ENCODE results near the gene RABGAP1.
"Not testable (repeated sequence)": the region's sequence is repeated elsewhere in the genome, so short reads cannot be mapped to it uniquely, and the experiment has no call there.

The RABGAP1 gene

DNA sequence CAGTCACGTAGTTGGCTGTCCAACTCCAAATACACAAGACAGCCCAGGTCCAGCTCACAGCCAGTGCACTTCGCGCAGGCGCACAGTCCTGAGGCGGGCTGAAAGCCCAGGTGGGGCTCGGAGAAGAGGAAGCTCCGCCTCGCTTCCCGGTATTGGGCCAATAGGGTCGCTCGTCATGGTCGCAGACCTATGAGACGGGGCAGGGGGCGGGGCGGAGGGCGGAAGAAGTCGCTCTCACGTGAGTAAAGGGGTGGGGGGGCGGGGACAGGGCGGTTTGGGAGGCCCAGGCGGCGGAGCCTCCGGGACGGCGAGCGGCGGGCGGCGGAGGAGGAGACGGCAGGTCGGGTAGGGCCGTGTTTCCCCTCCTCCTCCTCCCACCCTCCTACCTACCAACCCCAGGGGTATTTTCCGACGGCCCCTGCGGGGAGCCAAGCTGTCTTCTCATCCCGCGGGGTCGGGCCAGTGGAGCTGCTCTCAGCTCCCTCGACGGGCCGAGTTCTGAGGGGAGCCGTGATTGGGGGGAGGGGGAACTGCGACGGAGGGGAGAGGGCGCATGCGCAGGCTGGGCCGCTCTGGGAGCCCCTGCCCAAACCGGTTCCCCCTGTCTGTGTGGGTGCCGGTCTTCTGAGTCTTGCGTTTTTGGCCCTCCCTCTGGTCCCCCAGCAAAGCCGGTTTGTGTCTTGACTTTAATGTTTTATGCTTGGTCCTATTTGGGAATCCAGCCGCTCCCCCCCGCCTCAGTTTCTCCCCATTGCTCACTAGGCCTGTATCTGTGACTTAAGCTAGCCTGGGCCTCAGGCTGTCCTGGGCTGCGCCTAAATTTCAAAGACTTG is at the start of gene RABGAP1:
RABGAP1 (plus strand) TSS at position 272 of the 833 bp plus-strand sequence. CDS start 16,040 bp downstream, outside the sequence.
- DNase-seq = peak; percentile 99

GRCh38 chr9:122897969-122898368 is 42.9 kb upstream of the RABGAP1 start:
- no peak for DNase-seq

GRCh38 chr9:122900791-122901190 is 40.0 kb upstream of the RABGAP1 start:
- no peak for DNase-seq

GRCh38 chr9:122904466-122904822 is 36.4 kb upstream of the RABGAP1 start:
- peak; percentile 7 for DNase-seq

GRCh38 chr9:122904823-122905710 is 35.8 kb upstream of the RABGAP1 start, which contains the start of gene RC3H2:
RC3H2 (minus strand) TSS chr9:122905359; CDS start chr9:122897509, 7,850 bp downstream.
- DNase-seq = peak; percentile 99

GRCh38 chr9:122906122-122906521 is 34.7 kb upstream of the RABGAP1 start:
- not testable (repeated sequence) for DNase-seq

- DNase-seq = no peak
Measured at GRCh38 chr9:122912671-122912963, 28.2 kb upstream of the RABGAP1 start.

DNA sequence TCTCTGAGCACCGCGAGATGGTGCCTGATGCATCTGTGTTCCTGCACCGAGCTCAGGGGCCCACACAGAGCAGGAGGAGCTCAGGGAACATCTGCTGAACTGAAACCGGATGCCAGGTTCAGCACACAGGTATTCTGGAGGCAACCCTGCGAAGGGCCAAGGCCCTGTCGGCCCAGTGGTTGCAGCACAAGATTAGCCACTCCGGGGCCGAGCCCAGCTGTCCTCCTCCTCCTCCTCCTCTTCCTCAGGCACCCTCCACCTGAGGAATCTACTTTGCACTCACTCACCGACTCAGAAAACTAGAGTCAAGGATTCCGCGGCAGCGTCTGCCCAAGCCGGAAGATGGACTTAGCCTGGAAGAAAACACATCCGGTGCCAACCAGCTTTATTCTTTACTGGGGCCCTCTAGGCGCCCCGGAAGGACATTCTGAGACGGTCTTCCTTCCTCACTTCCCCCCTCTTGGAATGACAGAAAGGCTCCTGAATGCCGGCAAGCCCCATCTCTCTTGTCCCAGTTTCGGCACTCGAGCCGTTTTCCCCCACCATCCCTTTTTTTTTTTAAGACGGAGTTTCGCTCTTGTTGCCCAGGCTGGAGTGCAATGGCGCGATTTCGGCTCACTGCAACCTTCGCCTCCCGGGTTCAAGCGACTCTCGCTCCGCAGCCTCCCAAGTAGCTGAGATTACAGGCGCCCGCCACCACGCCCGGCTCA is 27.7 kb upstream of the RABGAP1 start, which contains the start of gene ZBTB6:
ZBTB6 (minus strand) TSS at position 360 of the 710 bp plus-strand sequence. CDS start 1,251 bp downstream, outside the sequence.
- peak; percentile 74 for DNase-seq

DNA sequence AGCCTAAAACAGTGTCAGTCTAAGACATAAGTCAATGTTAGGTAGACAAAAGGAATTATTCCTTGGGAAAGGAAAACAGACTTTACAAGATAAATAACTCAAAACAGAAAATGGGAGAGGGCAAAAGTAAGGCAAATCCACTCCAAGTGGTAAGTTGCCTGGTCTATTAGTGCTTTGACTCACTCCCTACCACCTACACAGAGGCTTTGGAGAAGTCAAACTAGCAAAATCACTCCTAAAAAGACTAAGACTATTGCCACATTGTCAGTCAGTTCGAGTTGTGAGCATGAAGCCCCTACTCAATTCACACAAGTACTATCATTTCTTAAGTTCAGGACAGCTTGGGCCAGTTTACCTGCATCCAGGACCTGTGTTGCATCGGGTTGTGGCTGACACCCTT is 22.5 kb upstream of the RABGAP1 start:
- DNase-seq = no peak

- no peak for DNase-seq
Measured at GRCh38 chr9:122922713-122923112, 18.1 kb upstream of the RABGAP1 start.

GRCh38 chr9:122923947-122924346 is 16.9 kb upstream of the RABGAP1 start:
- no peak for DNase-seq

GRCh38 chr9:122929796-122930354 is 10.9 kb upstream of the RABGAP1 start:
- DNase-seq = no peak

DNA sequence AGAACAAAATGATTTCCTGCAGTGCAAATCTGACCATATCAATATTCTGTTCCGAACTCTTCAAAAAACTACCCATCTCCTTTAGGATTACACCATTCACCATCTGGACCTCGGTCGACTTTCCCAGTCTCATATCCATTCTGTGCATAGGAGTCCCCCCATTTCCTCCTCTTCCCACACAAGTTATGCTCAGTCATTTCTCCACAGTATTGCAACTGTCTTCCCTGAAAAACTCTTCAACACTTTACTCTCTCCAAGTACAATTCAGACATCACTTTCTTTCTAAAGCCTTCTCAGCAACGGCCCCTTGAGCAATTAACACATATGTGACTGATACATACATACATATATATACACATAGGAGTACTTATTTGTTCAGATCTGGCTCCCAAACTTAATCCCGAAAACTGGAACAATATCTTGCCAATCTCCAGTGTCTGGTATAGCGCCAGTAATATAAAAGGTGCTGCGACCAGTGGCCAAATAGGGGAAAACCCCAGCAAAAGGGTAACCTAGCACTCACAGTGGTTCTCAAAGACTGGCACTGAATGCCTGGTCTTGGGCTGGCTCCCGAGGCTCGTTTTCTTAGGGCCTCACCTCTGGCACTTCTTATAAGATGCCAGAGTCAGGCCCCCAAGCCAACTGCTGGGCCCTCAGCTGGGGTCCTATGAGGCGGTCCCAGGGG is 10.1 kb upstream of the RABGAP1 start:
- no peak for DNase-seq

DNA sequence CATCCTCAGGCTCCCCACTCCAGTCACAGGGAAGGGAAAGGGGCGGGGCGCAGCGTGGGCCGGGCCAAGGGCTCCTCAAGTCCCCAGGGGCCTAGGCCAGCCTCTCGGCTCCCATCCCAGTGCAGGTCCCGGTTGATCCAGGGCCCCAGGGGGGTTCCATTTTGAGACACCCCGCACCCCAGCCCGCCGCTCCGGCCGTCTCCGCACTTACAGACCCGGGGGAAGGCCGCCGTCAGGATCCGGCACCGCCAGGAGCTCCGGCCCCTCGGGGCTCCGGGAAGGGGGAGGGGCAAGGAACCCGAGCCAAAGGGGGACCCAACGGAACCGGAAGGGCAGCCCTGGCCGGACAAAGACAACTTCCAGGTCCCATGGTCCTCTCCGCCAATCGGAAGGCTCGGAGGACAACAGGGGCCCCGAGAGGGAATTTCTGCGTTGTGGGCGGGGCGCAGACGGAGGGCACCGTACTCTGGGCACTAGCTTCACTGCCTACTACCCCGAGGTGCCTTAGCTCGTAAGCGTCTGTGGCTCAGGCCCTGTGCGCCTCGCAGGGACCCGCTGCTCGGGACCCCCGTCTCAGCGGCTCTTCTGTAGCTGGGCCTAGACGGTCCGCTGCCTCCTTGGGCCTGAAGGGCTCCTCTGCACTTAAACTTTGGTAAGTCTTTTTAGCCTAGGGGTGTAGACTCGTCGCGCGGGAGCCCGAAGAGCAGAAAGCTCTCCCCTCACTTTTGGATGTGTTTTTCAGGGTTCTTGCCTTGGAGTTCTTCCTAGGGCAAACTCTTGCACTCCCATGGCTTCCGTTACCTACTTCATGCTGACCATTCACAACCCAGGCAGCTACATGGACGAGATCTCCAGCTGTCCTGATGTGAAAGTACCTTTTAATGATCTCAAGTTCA is 9.3 kb upstream of the RABGAP1 start, which contains the start of gene ZBTB26:
ZBTB26 (minus strand) TSS at position 287 of the 896 bp plus-strand sequence. CDS start 11,578 bp downstream, outside the sequence.
- peak; percentile 92 for DNase-seq

- no peak for DNase-seq
Measured at GRCh38 chr9:122936464-122936863, 4.4 kb upstream of the RABGAP1 start.

GRCh38 chr9:122936883-122937282 is 3.9 kb upstream of the RABGAP1 start:
- no peak for DNase-seq

GRCh38 chr9:122939601-122940000 is 1.2 kb upstream of the RABGAP1 start:
- DNase-seq = no peak

DNA sequence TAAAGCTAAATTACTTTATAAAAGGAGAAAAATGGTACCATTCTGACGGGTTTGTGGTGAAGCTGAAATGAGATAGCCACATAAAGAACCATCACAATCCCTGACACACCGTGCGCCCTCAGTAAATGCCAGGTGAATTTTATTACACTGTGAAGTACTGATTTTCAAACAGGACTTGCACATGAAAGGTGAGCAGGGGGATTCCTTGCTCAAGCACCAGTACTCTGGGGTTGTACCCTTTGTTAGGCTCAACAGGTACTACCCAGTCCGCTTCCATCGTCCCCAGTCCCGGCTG is 419 bp upstream of the RABGAP1 start:
- DNase-seq = no peak

DNA sequence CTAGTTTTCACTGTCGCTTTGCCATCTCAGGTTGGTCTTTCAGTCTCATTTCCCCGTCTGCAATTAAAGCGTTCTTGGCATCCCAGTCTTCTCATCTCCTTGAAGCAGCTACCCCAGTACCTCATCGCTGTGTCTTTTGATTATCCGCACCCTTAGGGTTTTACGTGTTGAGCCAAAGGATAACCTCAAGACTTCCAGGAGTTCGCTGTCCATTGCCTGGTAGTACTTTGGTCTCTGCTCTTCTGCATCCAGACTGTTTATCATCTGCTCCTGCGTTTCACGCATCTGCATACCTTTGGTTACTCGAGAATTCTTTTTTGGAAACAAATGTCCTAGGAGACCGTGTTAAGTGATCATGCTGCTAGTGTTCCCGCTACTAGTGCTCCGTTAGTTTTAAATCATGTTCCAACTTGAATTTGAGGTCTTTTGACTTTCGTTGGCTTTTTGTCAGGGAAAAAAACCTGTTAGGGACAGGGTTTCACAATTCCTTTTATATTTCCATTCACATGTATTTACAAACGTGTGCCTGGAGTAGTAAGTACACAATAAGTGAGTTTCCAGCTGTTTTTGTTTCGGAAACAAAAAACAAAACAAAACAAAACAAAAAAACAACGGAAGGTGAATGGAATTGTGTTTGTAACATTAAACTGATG is 888 bp downstream of the RABGAP1 start:
- DNase-seq = no peak

All from CD4-positive, alpha-beta T cell treated with Interferon gamma for 1 hour (primary cell).